OCI-M1 (cell line): Measurements from ENCODE around the gene TUBGCP6.

Experiments used
- DNase-seq: peaks from one replicate; lab custom pipeline; 2025; lab: John Stamatoyannopoulos, UW

The TUBGCP6 gene

GRCh38 chr22:50182176-50183081 is 62.4 kb downstream of the TUBGCP6 start:
- no peak for DNase-seq

- no peak for DNase-seq
These were observed 63.9 kb downstream of the TUBGCP6 start for GRCh38 chr22:50180727-50181521.

- no peak for DNase-seq
These were observed 64.7 kb downstream of the TUBGCP6 start for GRCh38 chr22:50179937-50180726.

GRCh38 chr22:50178871-50179869 is 65.7 kb downstream of the TUBGCP6 start:
- no peak for DNase-seq

GRCh38 chr22:50178471-50178864 is 66.4 kb downstream of the TUBGCP6 start:
- no peak for DNase-seq

- no peak for DNase-seq
These were observed 67.0 kb downstream of the TUBGCP6 start for GRCh38 chr22:50177537-50178470.

- DNase-seq: no peak
These were observed 67.8 kb downstream of the TUBGCP6 start for GRCh38 chr22:50176850-50177536.

GRCh38 chr22:50175921-50176849 is 68.6 kb downstream of the TUBGCP6 start:
- no peak for DNase-seq

- no peak for DNase-seq
These were observed 69.7 kb downstream of the TUBGCP6 start for GRCh38 chr22:50175191-50175461.

GRCh38 chr22:50174382-50175190 is 70.2 kb downstream of the TUBGCP6 start:
- no peak for DNase-seq

GRCh38 chr22:50173983-50174355 is 70.9 kb downstream of the TUBGCP6 start:
- DNase-seq: no peak

GRCh38 chr22:50173311-50173982 is 71.4 kb downstream of the TUBGCP6 start:
- DNase-seq: peak; percentile 77

- no peak for DNase-seq
These were observed 72.8 kb downstream of the TUBGCP6 start for GRCh38 chr22:50171965-50172421.

GRCh38 chr22:50171319-50171964 is 73.4 kb downstream of the TUBGCP6 start:
- no peak for DNase-seq

GRCh38 chr22:50170453-50171318 is 74.1 kb downstream of the TUBGCP6 start, which contains the start of gene PANX2:
TSS of gene PANX2 (plus strand) at chr22:50170731. CDS start at chr22:50170731, 0 bp downstream.
- DNase-seq: no peak
